GM12878 (cell line): ENCODE results near the gene DNASE2B. TPM values are rescaled to one million over a fixed set of nuclear protein-coding genes. Genes with fewer than 3 reads are reported as not detected.

ENCODE experiments used
- ATAC-seq: fragments of 200-7000 bp; cut with Tn5 transposase; 3 replicates; pipeline ENCODE4 v1.9.1; 2020; ENCODE audit warnings: mild to moderate bottlenecking, moderate library complexity
- BruUV-seq: library from RNA; stranded (reverse); fragments of 400-500 nt; replicated peaks from 2 replicates; lab custom pipeline; 2021; lab: Mats Ljungman, UMichigan
- CTCF ChIA-PET: fragments of 300-600 bp; sonication (Branson Sonifier 250); formaldehyde crosslinking; extraction: SDS; loops from one replicate; lab custom pipeline; 2021; ENCODE audit warnings: inconsistent platforms; lab: Yijun Ruan, JAX
- POLR2A ChIA-PET: fragments of 350-600 bp; formaldehyde crosslinking; extraction: SDS; loops from one replicate; lab custom pipeline; 2021; ENCODE audit warnings: inconsistent platforms; lab: Charles Lee
- RAD21 ChIA-PET: fragments of 300-600 bp; sonication (Branson Sonifier 250); formaldehyde crosslinking; loops from one replicate; lab custom pipeline; 2023; ENCODE audit warnings: antibody characterized with exemption; ENCODE audit not compliant: unreplicated experiment; lab: Charles Lee
- SMC1A ChIA-PET: fragments of 300-600 bp; sonication (Branson Sonifier 250); formaldehyde crosslinking; loops from one replicate; lab custom pipeline; 2023; ENCODE audit not compliant: unreplicated experiment, uncharacterized antibody; lab: Charles Lee
- DNase-seq: peaks from one replicate; pipeline ENCODE4 v3.0.0-alpha.2; 2011; ENCODE audit warnings: low read depth, low spot score
- FAIRE-seq: peaks from 3 replicates; lab custom pipeline; 2011; peaks lifted over from hg19 to GRCh38; lab: Jason Lieb, UNC
- H2AFZ ChIP-seq: 2 replicates; pipeline ENCODE4 v1.6.0; 2011; ENCODE audit warnings: low read depth, low read length, control low read depth; ENCODE audit not compliant: control insufficient read depth
- H3K27ac ChIP-seq: 2 replicates; pipeline ENCODE4 v1.5.1; 2011; ENCODE audit warnings: control low read depth; ENCODE audit not compliant: control insufficient read depth, insufficient read depth
- H3K27me3 ChIP-seq, 2 experiments: replicated peaks in 1 of 2; 2 replicates each; pipeline versions ENCODE4 v1.6.0 to v1.6.1; 2011; ENCODE audit warnings: low read length in 1 of 2; ENCODE audit not compliant: control insufficient read depth in 2 of 2, insufficient read depth in 2 of 2
- H3K36me3 ChIP-seq, 2 experiments: 2 replicates each; pipeline ENCODE4 v1.5.1; 2011; ENCODE audit warnings: low read length in 1 of 2; ENCODE audit not compliant: control insufficient read depth in 2 of 2, insufficient read depth in 2 of 2
- H3K4me1 ChIP-seq: 2 replicates; pipeline ENCODE4 v1.6.1; 2011; ENCODE audit warnings: mild to moderate bottlenecking, low read length, moderate library complexity, mixed read lengths; ENCODE audit not compliant: control insufficient read depth, insufficient read depth
- H3K4me2 ChIP-seq: 2 replicates; pipeline ENCODE4 v1.6.0; 2011; ENCODE audit warnings: control low read depth; ENCODE audit not compliant: control insufficient read depth, insufficient read depth
- H3K4me3 ChIP-seq: fragments of 200-600 bp; sonication (generic); 2 replicates; pipeline ENCODE4 v1.5.1; 2016
- H3K79me2 ChIP-seq: 2 replicates; pipeline ENCODE4 v1.6.0; 2011; ENCODE audit warnings: low read length; ENCODE audit not compliant: control insufficient read depth, insufficient read depth
- H3K9ac ChIP-seq: 2 replicates; pipeline ENCODE4 v1.8.0; 2011; ENCODE audit warnings: low read length, control low read depth, mixed read lengths; ENCODE audit not compliant: control insufficient read depth, insufficient read depth
- H3K9me3 ChIP-seq: replicated peaks from 3 replicates; pipeline ENCODE4 v1.5.1; 2011; ENCODE audit warnings: mild to moderate bottlenecking, low read length; ENCODE audit not compliant: control insufficient read depth, insufficient read depth
- H4K20me1 ChIP-seq: 2 replicates; pipeline ENCODE4 v1.6.0; 2011; ENCODE audit not compliant: control insufficient read depth, insufficient read depth
- ATF7 ChIP-seq: fragments of 450-650 bp; IDR thresholded peaks from 2 replicates; pipeline ENCODE4 v1.6.1; 2016; ENCODE audit warnings: low read depth, mild to moderate bottlenecking
- BCLAF1 ChIP-seq: fragments of 450-650 bp; IDR thresholded peaks from 2 replicates; pipeline ENCODE4 v1.6.1; 2017; ENCODE audit warnings: antibody characterized with exemption, mild to moderate bottlenecking, moderate library complexity
- FOS ChIP-seq: IDR thresholded peaks from 3 replicates; pipeline ENCODE4 v1.6.1; 2011; ENCODE audit warnings: borderline replicate concordance; ENCODE audit not compliant: insufficient read length; ENCODE audit errors: extremely low read depth
- NFIC ChIP-seq: IDR thresholded peaks from 2 replicates; pipeline ENCODE4 v1.6.1; 2012; ENCODE audit warnings: low read depth, mild to moderate bottlenecking, inconsistent platforms, low read length, moderate library complexity
- PML ChIP-seq: IDR thresholded peaks from 2 replicates; pipeline ENCODE4 v1.6.1; 2012; ENCODE audit warnings: low read length, inconsistent platforms
- REST ChIP-seq: IDR thresholded peaks from 2 replicates; pipeline ENCODE4 v1.6.1; 2012; ENCODE audit warnings: mild to moderate bottlenecking, low read depth, low read length
- ZNF687 ChIP-seq: fragments of 450-650 bp; IDR thresholded peaks from 2 replicates; pipeline ENCODE4 v1.6.1; 2017; ENCODE audit warnings: mild to moderate bottlenecking, moderate library complexity
- WGBS: methylation state at CpG from one replicate; pipeline ENCODE4 v1.1.6; 2016; ENCODE audit warnings: low lambda C conversion rate; ENCODE audit not compliant: insufficient replicate concordance, insufficient coverage; ENCODE audit errors: missing lambda C conversion rate; 5-methylcytosine and 5-hydroxymethylcytosine counted together
- in situ Hi-C: fragments of 300-500 bp; cut with MboI; formaldehyde crosslinking; loops from 9 replicates; pipeline ENCODE4 v1.14.3; 2018; ENCODE audit warnings: mixed read lengths
- intact Hi-C: fragments of 100-400 bp; cut with micrococcal nuclease; formaldehyde crosslinking; loops from one replicate; pipeline ENCODE4 v1.14.2; 2022; ENCODE audit not compliant: unreplicated experiment
- polyA plus RNA-seq, 11 experiments: library from polyadenylated mRNA; depleted of rRNA in 4 of 11; unstranded in 6 of 11; stranded (reverse) in 5 of 11; fragments of >200 nt; fragmentation: Nextera tagmentation in 4 of 11; fragmentation: Illumina TruSeq in 1 of 11; extraction: Ambion mirVana in 4 of 11; extraction: Trizol in 1 of 11; gene quantifications; 1 replicate in 1 of 11; 2 replicates in 10 of 11; pipeline versions ENCODE4 v1.2.1 to v1.2.3, GENCODE V29; 2011 to 2016; ENCODE audit warnings: inconsistent platforms in 2 of 11, missing spikeins in 2 of 11, low read depth in 1 of 11
- total RNA-seq, 4 experiments: library from RNA; depleted of rRNA in 3 of 4; stranded (reverse); fragments of >200 nt in 3 of 4; fragmentation: Illumina TruSeq in 1 of 4; extraction: Trizol in 1 of 4; gene quantifications; 2 replicates each; pipeline versions ENCODE4 v1.2.1 to v1.2.3, GENCODE V29; 2013 to 2021

The DNASE2B gene
- total and polyA plus RNA-seq, 10 of the 15 experiments (the other 5 are each of a cell fraction or from before 2014, with no cell fraction given) = not detected

GRCh38 chr1:84427250-84428188 is 29.2 kb downstream of the DNASE2B start (continued):
- TF ChIP-seq BCLAF1 = no peak
- no peak for TF ChIP-seq PML
- no peak for TF ChIP-seq FOS
- no peak for TF ChIP-seq NFIC
- TF ChIP-seq, all 136 proteins: peak for 0

- FAIRE-seq = no peak
- intact Hi-C loops = no loop called here
- TF ChIP-seq ATF7 = no peak
- no peak for TF ChIP-seq REST
- TF ChIP-seq ZNF687 = no peak
- TF ChIP-seq, all 136 proteins: peak for 0
- CTCF ChIA-PET = interaction anchor here (0.6 kb wide), 1 partner anchor 826 kb away, joined by 3 read pairs; no protein-coding TSS in a partner anchor
- RAD21 ChIA-PET = interaction anchor here (0.7 to 1.1 kb wide), 2 partner anchors 284 to 900 kb away, joined by 3 to 5 read pairs; partner anchors contain the start of gene PRKACB
- SMC1A ChIA-PET = no interaction called here
- Histone ChIP-seq H3K4me2 (no peak overlapping the region), H3K9ac (no peak overlapping the region), H3K79me2 (no peaks in the 10 kb centered on the region), H3K4me1 (no peaks in the 10 kb centered on the region; the same call in 1 of the 2 replicates), H3K27ac (no peak overlapping the region), H3K27me3 (no peaks in the 10 kb centered on the region), H4K20me1 (no peaks in the 10 kb centered on the region), H3K4me3 (no peak overlapping the region), H2AFZ (no peak overlapping the region), H3K36me3 (no peaks in the 10 kb centered on the region), H3K9me3 (no peaks in the 10 kb centered on the region)
- ATAC-seq (no peak), DNase-seq (no peak)
- no TSS peak for BruUV-seq
- 70% methylated on average over 5 of the region's 5 CpGs for WGBS
- POLR2A ChIA-PET = no interaction called here
- in situ Hi-C loops = no loop called here
Measured at GRCh38 chr1:84428235-84428634, 30.0 kb downstream of the DNASE2B start.
